ENCODE results near the gene SDCCAG8.

GRCh38 chr1:243375596-243375995, 119.8 kb downstream of the SDCCAG8 start:
- TF ChIP-seq POLR2A (IDR thresholded peaks at IDR 0.05) (no peak), CTCF (IDR thresholded peaks at IDR 0.05) (no peak), POLR2AphosphoS5 (IDR thresholded peaks at IDR 0.05) (no peak)

Data from gastroesophageal sphincter (tissue), 3 donors.